HG03378 (cell line): ENCODE results near the gene PKNOX2.
A peak's percentile ranks its signal among the peaks of the same experiment; 100 is the strongest.

Experiments used
- ATAC-seq: cut with Tn5 transposase; IDR thresholded peaks from one replicate; pipeline ENCODE4 v1.9.1; 2021; ENCODE audit warnings: mild to moderate bottlenecking, moderate library complexity; ENCODE audit not compliant: unreplicated experiment

Gene PKNOX2

GRCh38 chr11:125398475-125398874 is 233.9 kb downstream of the PKNOX2 start:
- no peak for ATAC-seq

- no peak for ATAC-seq
These were observed 234.6 kb downstream of the PKNOX2 start for GRCh38 chr11:125398994-125399640.

- ATAC-seq = no peak
These were observed 235.4 kb downstream of the PKNOX2 start for GRCh38 chr11:125399945-125400344.

GRCh38 chr11:125401235-125401634 is 236.7 kb downstream of the PKNOX2 start:
- ATAC-seq = no peak

GRCh38 chr11:125401746-125402145 is 237.2 kb downstream of the PKNOX2 start:
- no peak for ATAC-seq

GRCh38 chr11:125402435-125402834 is 237.9 kb downstream of the PKNOX2 start:
- ATAC-seq = no peak

- no peak for ATAC-seq
These were observed 239.7 kb downstream of the PKNOX2 start for GRCh38 chr11:125404157-125404810.

GRCh38 chr11:125404811-125405790 is 240.6 kb downstream of the PKNOX2 start:
- ATAC-seq = peak; percentile 65

- no peak for ATAC-seq
These were observed 242.5 kb downstream of the PKNOX2 start for GRCh38 chr11:125407046-125407445.

- ATAC-seq = no peak
These were observed 243.8 kb downstream of the PKNOX2 start for GRCh38 chr11:125408311-125408711.

- no peak for ATAC-seq
These were observed 245.5 kb downstream of the PKNOX2 start for GRCh38 chr11:125410091-125410490.

- ATAC-seq = no peak
These were observed 247.6 kb downstream of the PKNOX2 start for GRCh38 chr11:125412177-125412496.

- no peak for ATAC-seq
These were observed 248.0 kb downstream of the PKNOX2 start for GRCh38 chr11:125412509-125412908.

GRCh38 chr11:125413226-125413625 is 248.7 kb downstream of the PKNOX2 start:
- no peak for ATAC-seq

GRCh38 chr11:125414121-125414520 is 249.6 kb downstream of the PKNOX2 start:
- no peak for ATAC-seq

GRCh38 chr11:125416981-125417935 is 252.7 kb downstream of the PKNOX2 start:
- no peak for ATAC-seq

GRCh38 chr11:125418396-125418795 is 253.8 kb downstream of the PKNOX2 start:
- no peak for ATAC-seq

GRCh38 chr11:125422681-125423080 is 258.1 kb downstream of the PKNOX2 start:
- ATAC-seq = no peak

GRCh38 chr11:125423247-125423849 is 258.8 kb downstream of the PKNOX2 start:
- ATAC-seq = no peak

- no peak for ATAC-seq
These were observed 261.1 kb downstream of the PKNOX2 start for GRCh38 chr11:125425601-125426000.
